ENCODE results near the gene ZIC4.

The ZIC4 gene

DNA sequence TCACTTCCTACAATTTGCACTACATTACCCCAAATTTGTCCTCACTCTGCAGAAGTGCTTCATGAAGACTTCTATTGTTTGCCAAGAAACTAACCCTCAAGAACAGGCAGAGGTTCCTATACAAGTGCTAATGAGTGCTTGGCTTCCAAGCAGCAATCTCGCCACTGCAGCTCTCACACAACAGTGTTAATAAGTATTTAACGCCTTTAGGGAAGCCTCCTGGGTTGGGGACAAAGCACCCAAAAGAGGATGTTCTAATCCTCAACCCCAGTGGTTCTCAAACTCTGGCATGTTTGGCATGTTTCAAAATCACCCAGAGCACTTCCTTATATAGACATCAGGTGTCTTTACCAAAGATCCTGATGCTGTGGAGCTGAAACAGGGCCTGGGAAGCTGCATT, 64.6 kb downstream of the ZIC4 start:
- no peak for FAIRE-seq

DNA sequence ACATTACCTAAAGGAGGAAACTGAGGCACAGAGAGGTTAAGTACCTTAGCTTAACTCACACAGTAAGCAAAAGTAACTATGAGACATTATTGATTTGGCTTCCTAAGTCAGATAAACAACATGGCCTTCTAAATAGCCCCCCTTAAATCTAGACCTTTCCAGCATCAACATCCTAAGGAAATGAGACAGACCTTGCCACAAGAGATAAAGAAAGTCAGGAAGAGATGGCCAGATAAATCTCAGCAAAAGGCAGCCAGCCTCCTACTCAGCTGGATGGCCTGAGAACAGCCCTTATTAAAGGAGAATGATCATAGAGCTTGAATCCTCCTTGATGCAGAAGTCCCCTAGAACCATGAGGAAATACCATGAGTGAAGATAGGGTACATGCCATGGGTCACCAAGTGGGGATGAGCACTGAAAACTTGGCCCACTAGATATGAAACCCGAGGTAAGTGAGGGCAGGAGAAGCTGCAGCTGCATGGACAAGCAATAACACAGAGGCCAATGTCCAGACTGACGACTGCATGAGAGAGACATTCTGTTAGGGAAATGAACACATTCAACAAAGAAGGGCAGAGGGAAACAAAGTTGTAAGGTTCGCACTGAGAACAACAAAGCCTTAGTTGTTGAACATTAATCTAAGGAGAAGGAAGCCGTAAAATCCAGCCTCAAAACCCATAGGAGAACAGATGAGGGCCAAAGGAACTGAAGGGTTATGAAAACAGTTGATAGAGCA, 69.6 kb downstream of the ZIC4 start:
- FAIRE-seq, result no peak

Data from A204.1 (cell line).